Spleen (tissue), 7 donors: ENCODE results near the gene VSIG2.

Experiments
- POLR2A ChIP-seq, 3 donors: fragments of 450-650 bp; IDR thresholded peaks; one replicate each; pipeline ENCODE4 v1.5.1; 2017; ENCODE audit warnings: antibody characterized with exemption in 3 of 3, mild to moderate bottlenecking in 1 of 3
- TF ChIP-seq, protein P1 (sequence below), 11 experiments: fragments of 200-600 bp in 7 of 11; fragments of 450-650 bp in 4 of 11; sonication (generic) in 4 of 11; IDR thresholded peaks in 8 of 11; conservative IDR thresholded peaks in 3 of 11; 1 replicate in 7 of 11; 2 replicates in 4 of 11; pipeline versions ENCODE4 v1.4.0 to v1.8.0; 2016 to 2021; ENCODE audit warnings: antibody characterized with exemption in 11 of 11, inconsistent platforms in 4 of 11, mild to moderate bottlenecking in 1 of 11
- donor health status: DM: no; HTN: no; CAD: no; lungs with moderate emphysema.
- donor health status: DM: no; HTN: no; CAD: no.
- donor health status: DM: no; HTN: no; CAD: no.

DNA sequence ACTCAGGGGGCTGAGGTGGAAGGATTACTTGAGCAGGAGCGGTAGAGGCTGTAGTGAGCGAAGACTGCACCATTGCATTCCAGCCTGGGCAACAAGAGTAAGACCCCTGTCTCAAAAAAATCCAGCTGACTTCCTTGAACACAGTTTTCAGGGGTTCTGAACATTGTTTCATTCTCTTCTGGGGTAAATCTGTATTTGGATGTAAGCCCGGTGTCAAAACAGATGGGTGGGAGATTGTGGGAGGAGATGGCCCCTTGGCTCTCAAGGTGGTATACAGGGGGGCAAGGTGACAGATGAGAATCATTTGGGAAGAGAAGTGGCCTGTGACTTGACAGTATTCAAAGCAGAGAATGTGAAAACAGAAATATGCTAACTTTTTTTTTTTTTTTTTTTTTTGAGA, 5.3 kb upstream of the VSIG2 start:
- TF ChIP-seq, protein P1, sequence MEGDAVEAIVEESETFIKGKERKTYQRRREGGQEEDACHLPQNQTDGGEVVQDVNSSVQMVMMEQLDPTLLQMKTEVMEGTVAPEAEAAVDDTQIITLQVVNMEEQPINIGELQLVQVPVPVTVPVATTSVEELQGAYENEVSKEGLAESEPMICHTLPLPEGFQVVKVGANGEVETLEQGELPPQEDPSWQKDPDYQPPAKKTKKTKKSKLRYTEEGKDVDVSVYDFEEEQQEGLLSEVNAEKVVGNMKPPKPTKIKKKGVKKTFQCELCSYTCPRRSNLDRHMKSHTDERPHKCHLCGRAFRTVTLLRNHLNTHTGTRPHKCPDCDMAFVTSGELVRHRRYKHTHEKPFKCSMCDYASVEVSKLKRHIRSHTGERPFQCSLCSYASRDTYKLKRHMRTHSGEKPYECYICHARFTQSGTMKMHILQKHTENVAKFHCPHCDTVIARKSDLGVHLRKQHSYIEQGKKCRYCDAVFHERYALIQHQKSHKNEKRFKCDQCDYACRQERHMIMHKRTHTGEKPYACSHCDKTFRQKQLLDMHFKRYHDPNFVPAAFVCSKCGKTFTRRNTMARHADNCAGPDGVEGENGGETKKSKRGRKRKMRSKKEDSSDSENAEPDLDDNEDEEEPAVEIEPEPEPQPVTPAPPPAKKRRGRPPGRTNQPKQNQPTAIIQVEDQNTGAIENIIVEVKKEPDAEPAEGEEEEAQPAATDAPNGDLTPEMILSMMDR (IDR thresholded peaks at IDR 0.05 in 8 of 11, conservative IDR thresholded peaks at IDR 0.05 in 3 of 11), result no peak
- no peak for TF ChIP-seq POLR2A (IDR thresholded peaks at IDR 0.05)
